GM12874 (cell line): ENCODE data around the gene GPHN.

ENCODE experiments used
- CTCF ChIP-seq: IDR thresholded peaks from 2 replicates; pipeline ENCODE4 v1.5.1; 2011; ENCODE audit warnings: low read depth, mild to moderate bottlenecking, control low read depth, low read length, moderate library complexity; ENCODE audit not compliant: insufficient read depth

GPHN gene

GRCh38 chr14:67199016-67199415 lies 691.1 kb downstream of the GPHN start:
- TF ChIP-seq CTCF, result no peak

- TF ChIP-seq CTCF, result no peak
Measured at GRCh38 chr14:67207810-67208209, 699.9 kb downstream of the GPHN start.

GRCh38 chr14:67218126-67218525 lies 710.2 kb downstream of the GPHN start:
- no peak for TF ChIP-seq CTCF

GRCh38 chr14:67221248-67221981 lies 713.5 kb downstream of the GPHN start:
- no peak for TF ChIP-seq CTCF

- TF ChIP-seq CTCF, result no peak
Measured at GRCh38 chr14:67221982-67222328, 714.0 kb downstream of the GPHN start.

GRCh38 chr14:67225523-67225922 lies 717.6 kb downstream of the GPHN start:
- TF ChIP-seq CTCF, result no peak

- no peak for TF ChIP-seq CTCF
Measured at GRCh38 chr14:67228325-67228984, 720.5 kb downstream of the GPHN start.
